ENCODE data around the gene GATAD2A. TPM values are rescaled to one million over a fixed set of nuclear protein-coding genes. Genes with fewer than 3 reads are reported as not detected.
A peak's percentile ranks its signal among the peaks of the same experiment; 100 is the strongest.

Gene GATAD2A
- total and polyA plus RNA-seq, 9 of the 15 experiments (the other 6 are each of a cell fraction or from before 2014, with no cell fraction given): 2.4 to 226 (median 44.2) TPM

- no peak for TF ChIP-seq DLX4 (CRISPR knock-in tag; IDR thresholded peaks at IDR 0.05)
- peak; percentile 30; the same call in 1 of the 2 replicates for TF ChIP-seq TAF7 (tag; IDR thresholded peaks at IDR 0.05)
- TF ChIP-seq ATF2 (CRISPR knock-in tag; IDR thresholded peaks at IDR 0.05): no peak
- TF ChIP-seq SMARCE1 (IDR thresholded peaks at IDR 0.05): no peak
- no peak for TF ChIP-seq ELF2 (CRISPR knock-in tag; IDR thresholded peaks at IDR 0.05)
- no peak for TF ChIP-seq LCOR (CRISPR knock-in tag; IDR thresholded peaks at IDR 0.05)
- TF ChIP-seq HINFP (tag; conservative IDR thresholded peaks at IDR 0.05; ENCODE audit: low read depth): no peak
- no peak for TF ChIP-seq ZNF639 (CRISPR knock-in tag; conservative IDR thresholded peaks at IDR 0.05 in 1 of 2, IDR thresholded peaks at IDR 0.05 in 1 of 2)
- TF ChIP-seq CSDE1 (IDR thresholded peaks at IDR 0.05): no peak
- no peak for TF ChIP-seq ZNF830 (CRISPR knock-in tag; IDR thresholded peaks at IDR 0.05)
- TF ChIP-seq GABPB2 (CRISPR knock-in tag; conservative IDR thresholded peaks at IDR 0.05): no peak
- TF ChIP-seq FOXK2 (conservative IDR thresholded peaks at IDR 0.05 in 1 of 2, IDR thresholded peaks at IDR 0.05 in 1 of 2; ENCODE audit: low read depth in 2 of 2): peak; percentile 54 to 59; a peak in 2 of 4 replicates
- peak; percentile 71 for TF ChIP-seq THRA (IDR thresholded peaks at IDR 0.05)
- TF ChIP-seq KHSRP (IDR thresholded peaks at IDR 0.05): no peak
- no peak for TF ChIP-seq GATA2 (CRISPR knock-in tag; IDR thresholded peaks at IDR 0.05)
- peak; percentile 97 for TF ChIP-seq NR2C2 (CRISPR knock-in tag; IDR thresholded peaks at IDR 0.05)
- TF ChIP-seq NR2C2 (tag; IDR thresholded peaks at IDR 0.05): peak; percentile 97
- TF ChIP-seq ZNF175 (CRISPR knock-in tag; IDR thresholded peaks at IDR 0.05; ENCODE audit: low read depth): no peak
- TF ChIP-seq ZFX (CRISPR knock-in tag; IDR thresholded peaks at IDR 0.05): peak; percentile 45
- TF ChIP-seq ZNF140 (CRISPR knock-in tag; IDR thresholded peaks at IDR 0.05): no peak
These were observed 38.8 kb upstream of the GATAD2A start (continued) for GRCh38 chr19:19366434-19367396.
